GM12891 (cell line): ENCODE results near the gene COMMD1.
"Not testable (repeated sequence)": the region's sequence is repeated elsewhere in the genome, so short reads cannot be mapped to it uniquely, and the experiment has no call there.

ENCODE experiments used
- DNase-seq: peaks from one replicate; pipeline ENCODE4 v3.0.0; 2011; ENCODE audit warnings: low spot score; ENCODE audit not compliant: insufficient read length
- FAIRE-seq: peaks from 2 replicates; lab custom pipeline; 2011; peaks lifted over from hg19 to GRCh38; lab: Jason Lieb, UNC
- PAX5 ChIP-seq: IDR thresholded peaks from 2 replicates; pipeline ENCODE4 v1.6.1; 2011; ENCODE audit warnings: low read length, moderate library complexity, mild to moderate bottlenecking; ENCODE audit not compliant: insufficient read depth, severe bottlenecking
- POLR2A ChIP-seq: IDR thresholded peaks from 2 replicates; pipeline ENCODE4 v1.6.1; 2011; ENCODE audit warnings: low read depth, low read length, control low read depth
- POLR2AphosphoS5 ChIP-seq: IDR thresholded peaks from 2 replicates; pipeline ENCODE4 v1.6.1; 2011; ENCODE audit warnings: low read depth, low read length, control low read depth
- POU2F2 ChIP-seq: IDR thresholded peaks from 2 replicates; pipeline ENCODE4 v1.6.1; 2011; ENCODE audit warnings: low read depth, mild to moderate bottlenecking, control low read depth, low read length, moderate library complexity
- SPI1 ChIP-seq: IDR thresholded peaks from 2 replicates; pipeline ENCODE4 v1.6.1; 2011; ENCODE audit warnings: low read depth, low read length, control low read depth
- TAF1 ChIP-seq: IDR thresholded peaks from 2 replicates; pipeline ENCODE4 v1.6.1; 2011; ENCODE audit warnings: low read depth, low read length, control low read depth

The COMMD1 gene

DNA sequence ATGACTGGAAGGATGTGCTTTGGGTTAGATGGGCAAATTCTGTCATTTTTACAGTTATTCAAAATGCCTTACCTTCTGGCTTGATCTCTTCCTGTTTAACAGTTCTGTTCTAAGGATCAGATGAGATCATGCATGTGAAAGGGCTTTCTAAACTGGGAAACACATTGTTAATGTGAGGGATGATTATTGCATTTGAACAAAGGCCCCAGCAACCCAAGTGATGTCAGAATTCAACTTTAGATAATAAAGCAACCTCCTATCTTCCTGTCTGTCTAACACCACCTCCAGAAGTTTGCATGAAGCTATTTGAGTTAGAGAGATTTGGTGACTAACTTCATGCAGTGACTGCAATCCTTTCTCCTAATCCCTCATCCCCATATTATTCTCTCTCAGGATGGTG is 212.7 kb downstream of the COMMD1 start:
- TF ChIP-seq POLR2AphosphoS5 (no peak), PAX5 (no peak), POU2F2 (no peak)
- FAIRE-seq (no peak), DNase-seq (no peak)

DNA sequence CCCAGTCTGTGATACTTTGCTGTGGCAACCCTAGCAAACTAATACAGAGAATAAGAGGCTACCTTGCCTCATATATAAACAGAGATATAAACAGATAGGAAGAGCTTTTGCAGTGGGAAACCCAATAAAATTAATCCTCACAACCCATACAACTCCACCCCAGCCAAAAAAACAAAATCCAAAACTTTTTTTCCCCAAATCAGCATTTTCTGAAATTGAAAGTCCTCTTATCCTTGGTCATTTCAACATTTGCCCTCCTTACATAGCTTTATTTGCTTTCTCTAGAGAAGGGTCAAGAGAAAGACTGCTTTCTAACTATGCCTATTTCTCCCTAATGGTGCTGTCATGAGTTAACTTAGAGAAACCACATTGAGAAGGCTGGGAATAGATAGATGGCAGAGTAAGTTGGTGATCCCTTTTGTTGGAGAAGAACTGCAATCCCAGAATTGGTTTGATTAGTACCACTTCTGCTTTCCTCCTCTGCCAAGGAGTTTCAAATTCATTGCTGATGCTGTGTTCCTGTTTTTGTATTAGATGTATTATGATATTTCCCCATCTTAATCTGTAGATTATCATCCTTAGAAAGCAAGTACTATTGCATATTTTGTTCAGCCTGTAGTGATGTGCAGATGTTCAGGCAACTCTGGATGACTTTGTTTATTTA is 214.0 kb downstream of the COMMD1 start:
- FAIRE-seq = peak; percentile 52
- no peak for TF ChIP-seq POLR2AphosphoS5
- TF ChIP-seq SPI1 = peak; percentile 94
- DNase-seq = no peak

DNA sequence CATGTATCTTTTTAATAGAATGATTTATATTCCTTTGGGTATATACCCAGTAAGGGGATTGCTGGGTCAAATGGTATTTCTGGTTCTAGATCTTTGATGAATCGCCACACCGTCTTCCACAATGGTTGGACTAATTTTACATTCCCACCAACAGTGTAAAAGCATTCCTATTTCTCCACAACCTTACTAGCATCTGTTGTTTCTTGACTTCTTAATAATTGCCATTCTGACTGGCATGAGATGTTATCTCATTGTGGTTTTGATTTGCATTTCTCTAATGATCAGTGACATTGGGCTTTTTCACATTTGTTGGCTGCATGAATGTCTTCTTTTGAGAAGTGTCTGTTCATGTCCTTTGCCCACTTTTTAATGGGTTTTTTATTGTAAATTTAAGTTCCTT is 220.8 kb downstream of the COMMD1 start:
- FAIRE-seq, DNase-seq: not testable (repeated sequence)

DNA sequence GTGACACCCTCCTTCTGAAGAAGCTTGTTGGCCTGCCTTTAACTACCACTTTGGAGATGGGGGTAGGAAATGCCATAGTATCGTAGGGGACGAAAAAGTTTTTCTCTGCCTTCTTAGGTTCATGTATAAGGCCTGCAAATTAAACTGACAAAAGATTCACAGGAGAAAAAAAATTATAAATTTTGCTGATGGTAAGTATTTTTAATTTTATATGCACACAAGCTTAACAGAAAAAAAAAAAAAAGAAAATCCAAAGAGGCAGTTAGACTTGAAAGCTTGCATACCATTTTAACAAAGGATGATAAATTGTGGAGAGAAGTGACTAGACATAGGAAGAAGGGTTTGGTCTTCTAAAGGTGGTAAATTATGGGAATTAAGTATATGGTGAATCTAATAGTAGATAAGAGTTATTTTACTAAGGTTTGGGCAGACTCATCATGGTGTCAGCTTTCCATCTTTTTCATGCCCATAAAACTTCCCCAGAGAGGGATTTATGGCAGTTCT is 227.9 kb downstream of the COMMD1 start:
- DNase-seq (no peak), FAIRE-seq (peak; percentile 45)
- TF ChIP-seq PAX5 = no peak
- no peak for TF ChIP-seq TAF1
- no peak for TF ChIP-seq POLR2A
- no peak for TF ChIP-seq POU2F2
- TF ChIP-seq SPI1 = no peak
- TF ChIP-seq POLR2AphosphoS5 = no peak

DNA sequence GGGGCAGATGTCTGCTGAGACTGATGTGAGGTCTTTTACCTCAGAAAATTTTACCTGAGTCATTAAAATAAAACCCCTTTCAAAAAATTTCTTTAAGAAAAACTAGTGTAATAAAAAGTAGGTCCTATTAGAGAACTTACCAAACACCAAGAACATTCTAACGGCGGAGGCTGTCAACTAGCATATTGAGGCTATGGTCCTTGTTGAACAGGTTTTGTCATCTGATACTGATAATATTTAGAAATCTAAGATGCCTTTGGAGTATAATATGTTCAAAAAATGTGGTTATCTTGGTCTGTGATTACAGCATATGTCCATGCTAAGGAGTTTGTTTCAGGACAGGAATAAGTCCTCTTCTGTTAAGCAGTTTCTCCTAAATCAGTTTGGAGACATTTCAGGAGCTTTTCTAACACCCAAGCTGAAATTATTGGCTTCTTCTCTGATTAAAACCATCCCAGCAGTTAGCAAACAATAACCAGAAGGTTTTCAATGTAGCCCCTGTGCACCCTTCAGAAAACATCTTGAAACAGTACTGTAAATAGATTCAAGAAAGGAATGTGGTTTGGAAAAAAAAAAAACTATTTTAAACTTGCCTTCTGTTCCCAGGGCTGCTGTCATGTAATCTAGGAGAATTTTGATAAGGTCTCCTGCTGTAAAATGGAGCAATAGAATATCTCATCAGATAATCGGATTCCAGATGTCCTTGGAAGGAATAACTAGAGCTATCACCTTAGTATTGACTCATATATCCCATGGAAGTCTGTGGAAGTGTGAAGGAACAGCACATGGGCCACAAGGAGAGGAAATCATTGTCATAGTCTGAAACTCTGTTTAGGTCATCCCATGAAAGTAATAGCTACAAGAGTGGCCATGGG is 231.7 kb downstream of the COMMD1 start:
- no peak for TF ChIP-seq POU2F2
- no peak for TF ChIP-seq SPI1
- no peak for TF ChIP-seq POLR2AphosphoS5
- TF ChIP-seq PAX5 = no peak
- no peak for TF ChIP-seq TAF1
- no peak for TF ChIP-seq POLR2A
- FAIRE-seq = peak; percentile 33

DNA sequence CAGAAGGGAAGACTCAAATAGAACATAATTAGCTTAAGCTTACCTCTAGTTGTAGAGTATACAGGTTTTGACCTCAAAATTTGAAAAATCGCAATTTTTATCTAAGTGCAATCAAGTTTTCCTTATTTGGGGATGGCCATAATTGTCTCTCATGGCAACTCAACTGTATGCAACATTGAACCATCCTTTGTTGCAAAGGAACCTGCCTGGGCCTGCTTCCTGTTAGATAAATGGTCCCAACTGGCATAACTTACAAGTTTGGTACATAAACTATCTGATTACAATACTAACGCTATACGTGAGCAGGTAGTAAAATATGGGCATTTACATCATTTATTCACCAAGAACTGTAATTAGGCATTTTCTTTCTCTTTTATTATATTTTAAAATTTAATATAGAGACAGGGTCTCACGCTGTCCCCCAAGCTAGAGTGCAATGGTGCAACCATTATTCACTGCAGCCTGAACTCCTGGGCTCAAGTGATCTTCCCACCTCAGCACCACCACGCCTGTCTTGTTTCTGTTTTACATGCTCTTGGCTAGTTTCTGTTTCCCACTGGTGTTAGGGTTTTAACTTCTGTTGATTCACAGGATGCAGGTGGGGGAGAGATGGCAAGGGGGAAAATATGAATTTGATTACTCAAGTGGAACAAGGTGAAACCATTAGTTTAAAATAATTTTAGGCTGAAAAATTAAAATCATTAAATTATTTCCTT is 235.1 kb downstream of the COMMD1 start:
- FAIRE-seq = peak; percentile 93
- TF ChIP-seq POU2F2 (no peak), PAX5 (no peak), POLR2AphosphoS5 (no peak)
- DNase-seq = no peak

More for the DNA sequence above, 231.7 kb downstream of the COMMD1 start:
- DNase-seq = no peak

DNA sequence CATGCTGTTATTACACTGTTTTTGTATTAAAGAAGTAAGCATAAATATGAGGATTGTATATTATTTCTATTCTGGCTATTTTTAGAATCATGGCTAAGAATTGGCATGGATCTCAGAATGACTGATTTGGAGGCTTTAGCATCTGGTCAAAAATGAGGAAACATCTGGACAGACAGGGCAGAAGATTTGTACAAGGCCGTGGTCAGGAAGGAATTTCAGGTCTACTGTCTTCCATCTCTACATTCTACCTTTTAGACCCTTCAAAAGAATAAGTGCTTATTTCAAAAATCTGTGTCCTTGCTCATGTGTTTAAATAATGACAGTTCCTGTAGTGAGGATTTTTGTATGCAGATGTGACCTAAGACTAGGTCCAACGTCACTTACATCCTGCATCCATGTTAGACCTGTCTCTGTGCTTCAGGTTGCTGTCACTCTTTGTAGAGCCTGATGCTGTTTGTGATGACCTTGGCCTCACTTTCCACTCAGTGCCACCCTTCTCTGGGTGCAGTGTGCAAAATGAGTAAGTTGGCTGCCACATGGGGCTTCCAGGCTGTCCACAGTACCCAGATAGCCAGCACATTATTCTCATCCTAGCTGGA is 235.8 kb downstream of the COMMD1 start:
- no peak for DNase-seq
- no peak for FAIRE-seq

DNA sequence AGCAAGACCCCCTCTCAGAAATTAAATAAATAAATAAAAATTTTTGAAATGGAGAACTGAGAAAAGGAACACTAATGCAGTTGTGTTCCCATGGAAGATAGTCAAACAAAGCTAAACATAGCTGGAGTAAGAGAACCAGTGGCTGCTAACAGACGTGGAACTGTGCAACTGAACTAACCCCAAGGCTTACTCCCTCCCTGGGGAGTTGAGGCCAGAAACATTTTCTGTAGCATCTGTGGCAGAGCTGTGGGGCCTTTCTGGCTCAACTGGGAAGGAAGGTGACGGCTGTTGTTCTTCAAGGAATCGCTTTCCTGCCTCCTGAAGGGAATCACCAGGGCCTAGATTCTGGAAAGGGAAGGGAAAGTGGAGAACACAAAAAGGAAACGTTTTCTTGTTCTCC is 236.6 kb downstream of the COMMD1 start:
- FAIRE-seq = peak; percentile 85
- TF ChIP-seq POU2F2 = no peak
- peak; percentile 78 for TF ChIP-seq SPI1
- no peak for TF ChIP-seq POLR2AphosphoS5
- TF ChIP-seq TAF1 = no peak
- no peak for TF ChIP-seq PAX5
- TF ChIP-seq POLR2A = no peak
- no peak for DNase-seq

More for the DNA sequence above, 235.8 kb downstream of the COMMD1 start:
- no peak for TF ChIP-seq POLR2A
- no peak for TF ChIP-seq PAX5
- TF ChIP-seq SPI1 = no peak
- no peak for TF ChIP-seq POLR2AphosphoS5
- TF ChIP-seq POU2F2 = no peak
- TF ChIP-seq TAF1 = no peak

DNA sequence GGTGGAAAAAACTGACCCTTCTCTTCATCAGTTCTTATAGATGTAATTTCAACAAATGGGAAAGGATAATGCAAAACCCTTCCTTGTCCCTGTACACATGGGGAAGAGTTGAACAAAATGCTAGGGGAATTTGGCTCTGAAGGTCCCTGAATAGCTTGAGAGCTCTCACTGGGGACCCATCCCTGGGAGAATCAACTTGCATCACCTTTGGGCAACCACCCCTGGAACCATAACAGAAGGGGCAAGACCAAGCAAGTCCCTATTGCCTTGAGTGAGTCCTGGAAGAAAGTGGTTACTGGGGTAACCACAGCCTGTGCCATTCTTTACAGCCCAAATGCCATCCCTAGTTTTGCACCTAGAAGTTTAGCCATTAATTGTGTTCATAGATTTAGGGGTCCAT is 238.2 kb downstream of the COMMD1 start:
- no peak for DNase-seq
- no peak for TF ChIP-seq POU2F2
- no peak for TF ChIP-seq PAX5
- TF ChIP-seq POLR2AphosphoS5 = no peak
- no peak for TF ChIP-seq POLR2A
- no peak for TF ChIP-seq SPI1
- TF ChIP-seq TAF1 = no peak
- FAIRE-seq = no peak
